Neutrophil (primary cell): Measurements from ENCODE around the gene CACNA1C.

Source experiments
- H3K27ac ChIP-seq: fragments of 200-600 bp; sonication (generic); 2 replicates; pipeline ENCODE4 v1.5.1; 2016; ENCODE audit warnings: mild to moderate bottlenecking, moderate library complexity
- H3K27me3 ChIP-seq: fragments of 200-600 bp; sonication (generic); 2 replicates; pipeline ENCODE4 v1.6.0; 2016; ENCODE audit warnings: mild to moderate bottlenecking
- H3K36me3 ChIP-seq: fragments of 200-600 bp; sonication (generic); 2 replicates; pipeline ENCODE4 v1.5.1; 2017
- H3K4me1 ChIP-seq, 2 experiments: fragments of 200-600 bp in 1 of 2; sonication (generic) in 1 of 2; 1 replicate in 1 of 2; 2 replicates in 1 of 2; pipeline versions ENCODE4 v1.5.1 to v1.6.1; 2013 to 2016; ENCODE audit warnings: low read depth in 1 of 2, low read length in 1 of 2, mild to moderate bottlenecking in 1 of 2, moderate library complexity in 1 of 2; ENCODE audit not compliant: control insufficient read depth in 1 of 2, insufficient read depth in 1 of 2
- H3K4me3 ChIP-seq, 2 experiments: fragments of 200-600 bp in 1 of 2; sonication (generic) in 1 of 2; 1 replicate in 1 of 2; 2 replicates in 1 of 2; pipeline ENCODE4 v1.5.1; 2013 to 2016; ENCODE audit warnings: low read depth in 1 of 2, low read length in 1 of 2, mild to moderate bottlenecking in 1 of 2, moderate library complexity in 1 of 2
- H3K9me3 ChIP-seq: fragments of 200-600 bp; sonication (generic); 2 replicates; pipeline ENCODE4 v1.5.1; 2016
- TF ChIP-seq, protein P1 (sequence below): fragments of 200-600 bp; sonication (generic); IDR thresholded peaks from 2 replicates; pipeline ENCODE4 v1.5.1; 2016; ENCODE audit warnings: antibody characterized with exemption

Gene CACNA1C

DNA sequence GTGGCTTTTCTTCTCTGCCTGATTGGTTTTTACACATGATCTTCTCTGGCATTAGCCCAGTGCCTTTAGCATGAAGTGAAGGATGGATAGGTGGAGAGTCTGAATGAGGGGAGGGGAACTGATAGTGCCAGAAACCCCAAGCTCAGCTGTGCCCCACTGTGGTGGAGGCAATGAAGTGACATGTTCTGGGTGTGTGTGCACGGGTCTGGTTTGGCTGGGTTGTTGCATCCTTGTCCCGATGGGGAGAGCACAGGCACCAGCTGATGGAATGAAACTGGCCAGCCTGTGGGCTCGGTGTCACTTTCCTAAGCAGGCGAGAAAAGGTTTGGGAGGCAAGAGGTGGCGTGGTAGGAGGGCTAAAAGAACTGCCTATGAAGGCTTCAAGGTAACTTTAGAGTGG lies 65.3 kb downstream of the CACNA1C start:
- Histone ChIP-seq H3K27me3 (no peaks in the 10 kb centered on the region), H3K4me3 (no peak overlapping the region)

DNA sequence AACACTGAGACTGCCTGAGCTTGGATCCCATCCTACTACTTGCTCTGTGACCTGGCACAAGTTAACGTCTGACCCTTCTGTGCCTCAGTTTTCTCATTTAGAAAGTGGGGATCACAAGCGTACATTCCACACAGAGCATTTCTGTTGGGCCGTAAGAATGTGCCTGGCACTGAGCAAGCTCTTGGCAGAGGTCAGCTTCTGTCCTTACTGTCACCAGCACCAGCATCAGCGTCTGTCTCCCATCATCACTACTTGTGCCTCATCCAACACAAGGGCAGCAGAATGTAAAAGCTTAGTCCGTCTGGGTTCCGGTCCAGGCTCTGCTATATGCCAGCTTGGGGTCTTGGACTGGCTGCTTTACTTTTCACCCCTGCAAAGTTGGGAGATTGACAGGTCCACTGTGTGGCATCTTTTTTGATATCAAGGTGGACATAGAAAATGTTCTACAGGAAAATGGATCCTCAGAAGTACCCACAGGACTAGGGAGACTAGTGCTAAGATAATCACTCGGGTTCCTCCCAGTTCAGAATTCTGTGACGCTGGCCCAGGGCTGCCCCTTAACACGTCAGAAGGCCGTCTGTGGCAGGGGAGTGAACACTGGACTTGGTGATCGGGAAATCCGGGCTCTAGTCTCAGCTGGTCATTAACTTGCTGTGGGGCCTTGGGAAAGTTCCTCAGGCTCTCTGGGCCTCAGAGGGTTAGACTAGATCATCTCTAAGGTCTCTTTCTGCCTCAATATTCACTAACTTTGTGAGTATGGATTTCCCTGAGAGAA lies 65.9 kb downstream of the CACNA1C start:
- Histone ChIP-seq H3K27me3 (no peaks in the 10 kb centered on the region), H3K27ac (no peak overlapping the region), H3K36me3 (no peaks in the 10 kb centered on the region), H3K4me1 (no peaks in the 10 kb centered on the region), H3K9me3 (no peaks in the 10 kb centered on the region), H3K4me3 (no peak overlapping the region)
- TF ChIP-seq, protein P1, sequence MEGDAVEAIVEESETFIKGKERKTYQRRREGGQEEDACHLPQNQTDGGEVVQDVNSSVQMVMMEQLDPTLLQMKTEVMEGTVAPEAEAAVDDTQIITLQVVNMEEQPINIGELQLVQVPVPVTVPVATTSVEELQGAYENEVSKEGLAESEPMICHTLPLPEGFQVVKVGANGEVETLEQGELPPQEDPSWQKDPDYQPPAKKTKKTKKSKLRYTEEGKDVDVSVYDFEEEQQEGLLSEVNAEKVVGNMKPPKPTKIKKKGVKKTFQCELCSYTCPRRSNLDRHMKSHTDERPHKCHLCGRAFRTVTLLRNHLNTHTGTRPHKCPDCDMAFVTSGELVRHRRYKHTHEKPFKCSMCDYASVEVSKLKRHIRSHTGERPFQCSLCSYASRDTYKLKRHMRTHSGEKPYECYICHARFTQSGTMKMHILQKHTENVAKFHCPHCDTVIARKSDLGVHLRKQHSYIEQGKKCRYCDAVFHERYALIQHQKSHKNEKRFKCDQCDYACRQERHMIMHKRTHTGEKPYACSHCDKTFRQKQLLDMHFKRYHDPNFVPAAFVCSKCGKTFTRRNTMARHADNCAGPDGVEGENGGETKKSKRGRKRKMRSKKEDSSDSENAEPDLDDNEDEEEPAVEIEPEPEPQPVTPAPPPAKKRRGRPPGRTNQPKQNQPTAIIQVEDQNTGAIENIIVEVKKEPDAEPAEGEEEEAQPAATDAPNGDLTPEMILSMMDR: no peak

More for the DNA sequence above, 65.3 kb downstream of the CACNA1C start:
- Histone ChIP-seq H3K36me3 (no peaks in the 10 kb centered on the region), H3K4me1 (no peaks in the 10 kb centered on the region), H3K9me3 (no peaks in the 10 kb centered on the region), H3K27ac (no peak overlapping the region)
- TF ChIP-seq, protein P1: no peak

DNA sequence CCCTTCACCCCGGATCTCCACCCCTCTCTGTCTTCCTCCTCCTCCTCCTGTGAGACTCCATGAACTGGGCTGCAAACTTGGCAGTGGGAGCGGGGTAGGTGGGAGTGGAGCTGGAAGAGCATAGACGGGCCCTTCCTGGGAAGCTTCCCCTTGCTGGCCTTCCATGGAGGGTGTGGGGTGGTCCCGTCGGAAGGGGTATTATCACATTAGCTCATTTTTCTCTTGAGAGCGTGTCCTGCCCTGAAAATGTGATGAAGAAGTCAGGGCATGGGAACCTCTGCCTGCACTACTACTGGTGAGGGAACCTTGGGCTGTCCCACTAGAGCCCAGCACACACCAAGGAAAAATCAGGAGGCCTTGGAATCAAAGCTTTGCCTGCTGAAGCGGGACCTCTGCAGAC lies 66.5 kb downstream of the CACNA1C start:
- no peaks in the 10 kb centered on the region for H3K4me1 ChIP-seq
- H3K4me3 ChIP-seq: no peak overlapping the region
- H3K27me3 ChIP-seq: no peaks in the 10 kb centered on the region
- H3K36me3 ChIP-seq: no peaks in the 10 kb centered on the region
- no peaks in the 10 kb centered on the region for H3K9me3 ChIP-seq
- TF ChIP-seq, protein P1: no peak
- H3K27ac ChIP-seq: no peak overlapping the region

DNA sequence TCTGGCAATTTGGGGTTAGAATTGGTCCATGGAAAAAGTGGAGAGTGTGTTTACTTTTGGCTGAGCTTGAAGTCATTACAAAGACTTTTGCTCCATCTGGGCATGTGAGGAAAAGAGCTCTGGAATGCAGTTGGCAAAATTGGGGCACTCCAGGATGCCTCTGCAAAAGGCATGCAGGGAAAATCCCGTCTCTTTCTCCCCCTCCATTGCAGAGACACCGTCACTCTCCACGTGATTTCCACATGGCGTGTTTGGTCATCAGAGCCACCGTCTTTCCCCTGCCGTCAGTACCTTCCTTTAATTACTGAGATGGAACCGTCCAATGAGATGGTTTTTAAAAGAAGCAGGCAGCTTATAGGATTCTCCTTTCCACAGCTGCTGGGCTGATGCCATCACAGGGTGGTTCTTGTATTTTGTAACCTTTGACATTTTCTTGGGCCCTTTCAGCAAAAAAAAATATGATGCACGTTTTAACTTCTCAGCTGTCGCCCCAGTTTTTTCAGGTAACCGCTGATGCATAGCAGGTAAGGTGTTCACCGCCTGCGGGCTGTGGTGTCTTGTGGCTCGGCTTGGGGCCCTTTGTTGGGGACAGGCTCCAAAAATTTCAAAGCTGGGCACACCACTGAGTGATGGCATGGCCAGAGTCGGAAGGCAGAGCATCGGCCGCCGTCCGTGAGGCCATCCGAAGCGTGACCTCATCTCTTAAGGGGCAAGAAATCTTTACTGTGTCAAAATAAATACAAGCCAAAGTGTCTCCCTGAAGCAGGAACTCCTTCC lies 68.4 kb downstream of the CACNA1C start:
- TF ChIP-seq, protein P1: no peak

DNA sequence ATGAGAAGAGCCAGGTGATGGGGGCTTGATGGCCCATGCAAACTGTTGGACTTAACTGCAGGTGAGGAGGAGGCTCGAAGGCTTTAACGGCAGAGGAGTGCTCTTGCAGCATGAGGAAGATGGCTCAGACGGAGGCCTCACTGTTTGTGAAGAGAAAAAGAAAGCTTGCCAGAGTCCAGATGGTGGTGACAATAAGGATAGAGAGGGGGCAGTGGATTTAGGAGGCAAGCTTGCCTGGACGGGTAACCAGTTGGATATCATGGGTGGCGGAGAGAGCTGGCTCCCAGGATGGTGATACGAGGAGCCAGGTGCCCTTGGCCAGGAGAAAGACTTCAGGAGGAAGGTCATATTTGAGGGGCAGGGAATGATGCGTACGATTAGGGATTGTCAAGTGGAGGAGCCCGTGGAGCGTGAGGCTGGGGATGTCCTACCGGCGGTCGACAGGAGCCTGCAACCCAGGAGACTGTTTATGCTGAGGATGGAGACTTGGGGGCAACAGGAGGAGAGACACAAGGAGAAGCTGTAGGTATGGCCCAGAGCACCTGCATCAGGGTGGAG lies 71.8 kb downstream of the CACNA1C start:
- Histone ChIP-seq H3K9me3 (no peaks in the 10 kb centered on the region), H3K27me3 (peaks cover 2% of the 10 kb centered on the region), H3K36me3 (no peaks in the 10 kb centered on the region), H3K27ac (no peak overlapping the region), H3K4me3 (no peak overlapping the region), H3K4me1 (no peaks in the 10 kb centered on the region)
- TF ChIP-seq, protein P1: no peak

More for the DNA sequence above, 68.4 kb downstream of the CACNA1C start:
- H3K36me3 ChIP-seq: no peaks in the 10 kb centered on the region
- no peak overlapping the region for H3K4me3 ChIP-seq
- H3K4me1 ChIP-seq: no peaks in the 10 kb centered on the region
- no peaks in the 10 kb centered on the region for H3K9me3 ChIP-seq
- no peaks in the 10 kb centered on the region for H3K27me3 ChIP-seq
- H3K27ac ChIP-seq: no peak overlapping the region
